Measurements from ENCODE around the gene SBNO2. TPM values are rescaled to one million over a fixed set of nuclear protein-coding genes. Genes with fewer than 3 reads are reported as not detected.
"Not testable (repeated sequence)": the region's sequence is repeated elsewhere in the genome, so short reads cannot be mapped to it uniquely, and the experiment has no call there.

Gene SBNO2
- total RNA-seq, 1 donor from 2014 or later = 131 TPM

- intact Hi-C loops (cut with DNase I) = no loop called here
- ATAC-seq = no peak
- DNase-seq (ENCODE audit: low spot score) = no peak
Observed at GRCh38 chr19:1145635-1146411, 28.2 kb downstream of the SBNO2 start.

GRCh38 chr19:1144741-1145140 lies 29.3 kb downstream of the SBNO2 start:
- ATAC-seq = no peak
- DNase-seq (ENCODE audit: low spot score) = no peak
- intact Hi-C loops (cut with DNase I) = no loop called here

- intact Hi-C loops (cut with DNase I) = no loop called here
- ATAC-seq (no peak), DNase-seq (ENCODE audit: low spot score) (no peak)
Observed at GRCh38 chr19:1143828-1144399, 30.2 kb downstream of the SBNO2 start.

DNA sequence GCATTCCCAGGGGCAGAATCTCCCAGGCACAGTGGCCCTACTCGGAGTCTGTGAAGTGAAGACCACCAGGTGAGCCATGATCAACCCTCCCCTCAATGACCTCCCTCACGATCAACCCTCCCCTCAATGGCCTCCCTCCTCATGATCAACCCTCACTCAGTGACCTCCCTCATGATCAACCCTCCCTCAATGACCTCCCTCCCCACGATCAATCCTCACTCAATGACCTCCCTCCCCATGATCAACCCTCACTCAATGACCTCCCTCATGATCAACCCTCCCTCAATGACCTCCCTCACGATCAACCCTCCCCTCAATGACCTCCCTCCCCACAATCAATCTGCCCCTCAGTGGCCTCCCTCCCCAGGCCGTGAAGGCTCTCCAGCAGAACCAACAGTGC lies 32.1 kb downstream of the SBNO2 start:
- ATAC-seq (peak; percentile 54), DNase-seq (ENCODE audit: low spot score) (no peak)
- intact Hi-C loops (cut with DNase I) = no loop called here

DNA sequence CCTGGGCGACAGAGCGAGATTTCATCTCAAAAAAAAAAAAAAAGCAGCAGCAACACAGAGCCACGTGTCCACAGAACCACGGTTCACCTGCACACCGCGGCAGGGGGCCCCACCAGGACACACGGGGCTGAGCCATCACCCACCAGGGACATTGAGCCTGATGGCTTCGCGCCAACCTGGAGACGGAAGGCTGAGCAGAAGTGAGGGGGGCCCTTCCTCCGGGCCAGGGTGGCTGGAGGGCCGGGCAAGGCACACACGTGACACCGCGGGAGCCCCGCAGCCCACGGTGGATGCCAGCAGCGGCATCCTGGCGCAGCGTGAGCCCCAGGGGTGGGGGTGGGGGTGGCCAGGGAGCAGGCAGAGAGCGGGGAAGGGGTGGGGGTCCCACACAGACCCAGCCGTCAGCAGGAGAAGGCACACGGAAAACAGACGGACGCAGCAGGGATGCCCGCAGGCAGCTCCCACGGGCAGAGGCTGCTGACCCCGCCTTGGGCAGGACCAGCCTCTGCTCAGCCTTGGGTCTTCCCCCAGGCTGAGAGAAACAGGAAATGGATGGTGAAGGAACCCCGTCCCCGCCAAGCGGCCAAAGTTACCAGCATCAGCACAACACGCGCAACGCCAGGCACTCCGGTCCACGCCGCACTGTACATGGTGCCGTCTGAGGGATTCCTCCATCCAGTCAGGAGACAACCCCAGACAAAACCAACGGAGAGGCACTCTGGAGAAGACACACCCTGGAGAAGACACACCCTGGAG lies 33.6 kb downstream of the SBNO2 start:
- DNase-seq (ENCODE audit: low spot score) = no peak
- intact Hi-C loops (cut with DNase I) = no loop called here
- ATAC-seq = no peak

- DNase-seq (ENCODE audit: low spot score) (no peak), ATAC-seq (no peak)
- intact Hi-C loops (cut with DNase I) = no loop called here
Observed at GRCh38 chr19:1139126-1139525, 34.9 kb downstream of the SBNO2 start.

GRCh38 chr19:1138121-1138520 lies 35.9 kb downstream of the SBNO2 start:
- DNase-seq (ENCODE audit: low spot score) = no peak
- no peak for ATAC-seq
- intact Hi-C loops (cut with DNase I) = no loop called here

DNA sequence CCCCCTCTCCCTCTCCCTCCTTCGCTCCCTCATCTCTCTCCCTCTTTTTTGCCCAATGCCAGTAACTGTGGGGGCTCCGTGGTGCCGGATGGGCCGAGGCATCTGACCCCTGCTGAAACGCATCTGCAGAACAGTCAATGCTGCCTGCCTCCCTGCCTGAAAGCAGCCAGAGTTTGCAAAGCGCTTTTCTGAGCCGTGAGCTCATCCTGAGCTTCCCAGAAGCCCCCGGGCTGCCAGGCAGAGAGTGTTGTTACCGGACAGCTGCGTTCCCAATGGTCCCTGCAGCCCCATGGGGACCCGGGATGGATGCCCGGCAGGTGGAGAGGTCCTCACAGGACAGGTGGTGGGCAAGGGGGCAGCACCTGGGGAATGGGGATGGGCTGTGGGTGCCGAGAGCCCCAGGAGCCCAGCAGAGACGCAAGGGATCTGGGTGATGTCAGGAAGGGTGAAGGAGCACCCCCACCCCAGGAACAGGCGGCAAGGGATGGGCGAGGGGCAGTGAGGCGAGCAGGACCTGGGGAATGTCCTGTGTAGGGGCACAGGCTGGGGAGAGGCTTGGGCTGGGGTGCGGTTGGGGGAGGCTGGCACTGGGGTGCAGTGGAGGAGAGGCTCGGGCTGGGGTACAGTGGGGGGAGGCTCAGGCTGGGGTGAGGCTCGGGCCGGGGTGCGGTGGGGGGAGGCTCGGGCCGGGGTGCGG lies 37.3 kb downstream of the SBNO2 start:
- DNase-seq (ENCODE audit: low spot score) (no peak), ATAC-seq (no peak)
- intact Hi-C loops (cut with DNase I) = no loop called here

DNA sequence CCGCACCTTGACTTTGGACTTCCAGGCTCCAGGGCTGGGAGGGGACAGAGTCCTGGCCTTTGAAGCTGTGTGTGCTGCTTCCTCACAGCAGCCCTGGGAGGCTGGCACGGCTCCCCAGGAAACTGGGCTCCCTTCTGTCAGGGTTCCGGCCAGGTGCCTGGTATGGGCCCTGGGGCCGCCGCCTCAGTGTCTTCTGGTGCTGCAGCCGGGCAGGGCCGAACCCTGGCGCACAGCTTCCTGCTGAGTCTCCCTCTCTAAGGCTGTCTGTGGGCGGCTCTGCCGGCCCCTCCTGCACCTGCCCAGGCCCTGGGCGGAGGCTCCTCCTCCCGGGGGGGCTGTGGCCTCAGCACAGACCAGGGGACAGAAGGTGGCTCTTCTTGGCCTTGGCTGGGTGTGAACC lies 37.9 kb downstream of the SBNO2 start:
- no peak for DNase-seq (ENCODE audit: low spot score)
- intact Hi-C loops (cut with DNase I) = no loop called here
- ATAC-seq = no peak

GRCh38 chr19:1135454-1135853 lies 38.6 kb downstream of the SBNO2 start:
- DNase-seq (ENCODE audit: low spot score) = no peak
- no peak for ATAC-seq
- intact Hi-C loops (cut with DNase I) = no loop called here

- intact Hi-C loops (cut with DNase I) = no loop called here
- DNase-seq (ENCODE audit: low spot score) (no peak), ATAC-seq (no peak)
Observed at GRCh38 chr19:1134431-1134830, 39.6 kb downstream of the SBNO2 start.

GRCh38 chr19:1133471-1133929 lies 40.6 kb downstream of the SBNO2 start:
- intact Hi-C loops (cut with DNase I) = no loop called here
- no peak for DNase-seq (ENCODE audit: low spot score)
- no peak for ATAC-seq

DNA sequence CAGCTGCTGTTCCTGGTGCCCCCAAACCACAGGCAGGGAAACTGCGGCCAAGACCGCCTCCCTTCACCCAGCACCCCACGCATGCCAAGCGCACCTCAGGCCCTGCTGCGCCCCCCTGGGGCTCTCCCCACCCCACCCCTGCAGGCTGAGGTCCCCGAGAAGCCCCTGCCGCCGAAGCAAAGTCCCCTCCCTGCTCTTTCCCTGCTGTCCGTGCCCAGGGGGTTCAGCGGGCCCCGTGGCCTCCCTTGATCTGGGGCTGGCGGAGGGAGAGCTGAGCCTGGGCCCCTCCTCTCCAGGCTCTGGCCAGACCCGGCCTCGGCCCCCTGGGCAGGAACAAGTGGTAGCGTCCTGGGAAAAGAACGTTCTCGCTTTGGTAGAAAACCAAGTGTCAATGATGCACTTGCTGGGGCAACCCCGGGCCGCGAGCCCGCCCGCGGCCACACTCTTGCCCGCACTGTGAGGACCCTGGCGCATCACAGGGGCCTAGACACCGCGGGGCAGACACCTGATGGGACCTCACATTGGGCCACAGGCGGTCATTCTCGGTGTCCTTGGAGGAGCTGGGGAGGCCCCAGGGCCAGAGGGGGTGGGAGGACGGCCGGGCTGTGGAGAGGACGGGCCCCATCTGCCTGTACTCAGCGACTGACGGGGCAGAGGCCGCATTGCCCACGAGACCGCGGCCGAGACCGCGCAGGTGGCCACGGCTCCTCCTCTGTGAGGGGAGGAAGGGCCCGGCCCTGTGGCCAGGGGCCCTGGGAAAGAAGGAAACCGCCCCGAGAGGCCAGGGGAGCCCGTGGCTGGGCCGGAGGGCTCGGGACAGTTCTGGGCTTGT lies 41.3 kb downstream of the SBNO2 start:
- ATAC-seq (peak; percentile 12), DNase-seq (ENCODE audit: low spot score) (no peak)
- intact Hi-C loops (cut with DNase I) = no loop called here

DNA sequence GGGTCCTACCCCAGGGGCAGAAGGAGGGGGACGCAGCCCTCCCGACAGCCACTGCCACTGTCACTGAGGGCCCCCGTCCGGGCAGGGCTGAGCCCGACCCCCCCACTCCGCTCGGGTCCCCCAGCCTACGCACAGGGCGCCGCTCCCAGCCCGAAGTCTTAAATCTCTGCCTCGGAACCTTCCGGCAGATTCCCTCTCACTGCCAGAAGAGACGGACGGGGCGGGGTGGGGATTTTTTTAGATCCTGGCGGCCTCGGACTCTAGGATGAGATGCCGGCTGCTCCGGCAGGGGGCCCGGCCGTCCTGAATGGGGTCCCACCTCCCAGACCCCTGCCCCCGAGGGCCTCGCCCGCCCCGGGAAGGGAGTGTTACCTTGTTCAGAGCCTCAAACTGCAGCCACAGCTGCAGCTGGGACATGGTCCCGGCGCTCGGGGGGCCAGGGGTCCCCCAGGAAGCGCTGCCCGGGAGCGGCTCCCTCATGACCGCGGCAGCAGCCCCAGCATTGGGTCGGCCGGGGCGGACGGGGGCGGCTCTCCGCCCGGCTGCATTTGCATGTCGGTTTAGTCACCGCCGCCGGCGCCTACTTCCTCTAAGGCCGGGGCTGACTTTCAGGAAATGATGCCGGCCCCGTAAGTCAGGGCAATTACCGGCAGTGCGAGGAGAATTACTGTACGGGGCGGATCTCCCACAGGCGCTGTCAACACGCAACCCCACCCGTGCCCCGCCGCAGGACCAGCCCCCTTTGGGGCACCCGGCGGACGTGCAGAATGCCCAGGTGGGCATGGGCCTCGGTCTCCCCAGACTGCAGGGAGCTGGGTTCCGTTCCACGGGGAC lies 42.1 kb downstream of the SBNO2 start:
- DNase-seq (ENCODE audit: low spot score) = peak; percentile 91
- ATAC-seq = peak; percentile 78
- intact Hi-C loops (cut with DNase I) = no loop called here

DNA sequence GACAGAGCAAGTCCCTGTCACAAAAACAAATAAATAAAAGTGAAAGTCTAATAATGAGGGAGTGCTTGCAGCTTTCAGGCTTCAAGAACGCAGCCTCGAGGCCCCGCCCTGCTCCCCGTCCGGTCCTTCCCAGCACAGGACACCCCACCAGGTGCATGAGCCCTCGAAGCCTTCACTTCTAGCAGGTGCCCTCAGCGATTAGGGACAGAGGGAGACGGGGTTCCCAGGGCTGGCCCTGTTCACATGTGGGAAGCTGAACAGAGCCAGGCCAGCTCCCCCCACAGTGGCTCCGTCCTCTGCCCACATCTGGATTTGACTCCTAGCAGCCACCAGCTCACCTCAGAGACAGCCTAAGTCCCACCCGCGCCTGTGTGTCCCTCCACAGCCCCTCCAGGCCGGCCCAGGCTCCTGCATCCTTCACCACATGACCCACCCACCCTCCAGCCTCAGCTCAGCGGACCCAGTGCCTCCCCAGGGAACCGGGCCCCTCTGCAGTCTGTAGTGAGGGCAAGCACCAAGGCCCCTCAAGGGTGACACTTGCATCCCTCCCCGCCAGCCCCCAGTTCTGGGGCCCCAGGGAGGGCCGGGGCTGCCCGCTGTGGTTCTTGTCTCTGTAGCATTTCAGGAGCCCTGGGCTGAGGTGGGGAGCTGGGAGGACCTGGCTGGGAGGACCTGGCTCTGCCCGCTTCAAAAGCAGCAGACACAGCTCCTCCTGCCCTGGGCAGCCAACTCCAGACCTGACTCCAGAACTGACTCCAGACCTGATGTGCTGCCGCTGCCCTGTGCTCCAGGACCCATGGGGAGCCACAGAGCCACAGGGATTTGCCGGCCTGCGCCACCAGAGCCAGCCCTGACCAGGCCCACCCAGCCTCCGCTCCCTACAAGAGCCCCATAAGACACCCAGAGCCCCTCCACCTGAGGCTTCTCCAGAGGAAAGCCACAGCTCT lies 43.0 kb downstream of the SBNO2 start:
- intact Hi-C loops (cut with DNase I) = no loop called here
- peak; percentile 4 for ATAC-seq
- no peak for DNase-seq (ENCODE audit: low spot score)

GRCh38 chr19:1129535-1129934 lies 44.5 kb downstream of the SBNO2 start:
- intact Hi-C loops (cut with DNase I) = no loop called here
- no peak for ATAC-seq
- DNase-seq (ENCODE audit: low spot score) = no peak

DNA sequence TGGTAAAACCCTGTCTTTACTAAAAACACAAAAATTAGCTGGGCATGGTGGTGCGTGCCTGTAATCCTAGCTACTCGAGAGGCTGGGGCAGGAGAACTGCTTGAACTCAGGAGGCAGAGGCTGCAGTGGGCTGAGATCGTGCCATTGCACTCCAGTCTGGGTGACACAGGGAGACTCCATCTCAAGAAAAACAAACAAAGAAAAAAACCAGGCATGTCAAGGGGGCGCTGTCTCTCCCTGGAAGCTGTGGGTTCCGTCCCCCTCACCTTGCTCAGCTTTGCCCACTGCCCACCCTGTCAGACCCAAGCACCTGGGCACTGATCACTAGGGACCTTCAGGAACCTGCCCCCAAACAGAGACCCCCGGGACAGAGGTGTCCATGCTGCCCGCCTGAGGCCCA lies 45.0 kb downstream of the SBNO2 start:
- ATAC-seq; DNase-seq (ENCODE audit: low spot score); intact Hi-C loops (cut with DNase I): not testable (repeated sequence)

Data from sciatic nerve (tissue), 2 donors.